ENCODE results near the gene SRPK1.

GRCh38 chr6:35852994-35853393 lies 67.9 kb downstream of the SRPK1 start:
- TF ChIP-seq, protein P1, sequence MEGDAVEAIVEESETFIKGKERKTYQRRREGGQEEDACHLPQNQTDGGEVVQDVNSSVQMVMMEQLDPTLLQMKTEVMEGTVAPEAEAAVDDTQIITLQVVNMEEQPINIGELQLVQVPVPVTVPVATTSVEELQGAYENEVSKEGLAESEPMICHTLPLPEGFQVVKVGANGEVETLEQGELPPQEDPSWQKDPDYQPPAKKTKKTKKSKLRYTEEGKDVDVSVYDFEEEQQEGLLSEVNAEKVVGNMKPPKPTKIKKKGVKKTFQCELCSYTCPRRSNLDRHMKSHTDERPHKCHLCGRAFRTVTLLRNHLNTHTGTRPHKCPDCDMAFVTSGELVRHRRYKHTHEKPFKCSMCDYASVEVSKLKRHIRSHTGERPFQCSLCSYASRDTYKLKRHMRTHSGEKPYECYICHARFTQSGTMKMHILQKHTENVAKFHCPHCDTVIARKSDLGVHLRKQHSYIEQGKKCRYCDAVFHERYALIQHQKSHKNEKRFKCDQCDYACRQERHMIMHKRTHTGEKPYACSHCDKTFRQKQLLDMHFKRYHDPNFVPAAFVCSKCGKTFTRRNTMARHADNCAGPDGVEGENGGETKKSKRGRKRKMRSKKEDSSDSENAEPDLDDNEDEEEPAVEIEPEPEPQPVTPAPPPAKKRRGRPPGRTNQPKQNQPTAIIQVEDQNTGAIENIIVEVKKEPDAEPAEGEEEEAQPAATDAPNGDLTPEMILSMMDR (conservative IDR thresholded peaks at IDR 0.05; ENCODE audit: low read length): no peak
- TF ChIP-seq EZH2phosphoT487 (IDR thresholded peaks at IDR 0.05; ENCODE audit: borderline replicate concordance, low read depth, low read length): no peak

Data from OCI-LY7 (cell line).